Amygdala (tissue), 56 donors: Measurements from ENCODE around the gene SGPP2.
"Not testable (repeated sequence)": the region's sequence is repeated elsewhere in the genome, so short reads cannot be mapped to it uniquely, and the experiment has no call there.

ENCODE experiments used
- DNase-seq, 56 donors: peaks; one replicate each; lab custom pipeline; 2025; lab: John Stamatoyannopoulos, UW

Gene SGPP2, protein sequence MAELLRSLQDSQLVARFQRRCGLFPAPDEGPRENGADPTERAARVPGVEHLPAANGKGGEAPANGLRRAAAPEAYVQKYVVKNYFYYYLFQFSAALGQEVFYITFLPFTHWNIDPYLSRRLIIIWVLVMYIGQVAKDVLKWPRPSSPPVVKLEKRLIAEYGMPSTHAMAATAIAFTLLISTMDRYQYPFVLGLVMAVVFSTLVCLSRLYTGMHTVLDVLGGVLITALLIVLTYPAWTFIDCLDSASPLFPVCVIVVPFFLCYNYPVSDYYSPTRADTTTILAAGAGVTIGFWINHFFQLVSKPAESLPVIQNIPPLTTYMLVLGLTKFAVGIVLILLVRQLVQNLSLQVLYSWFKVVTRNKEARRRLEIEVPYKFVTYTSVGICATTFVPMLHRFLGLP

DNA sequence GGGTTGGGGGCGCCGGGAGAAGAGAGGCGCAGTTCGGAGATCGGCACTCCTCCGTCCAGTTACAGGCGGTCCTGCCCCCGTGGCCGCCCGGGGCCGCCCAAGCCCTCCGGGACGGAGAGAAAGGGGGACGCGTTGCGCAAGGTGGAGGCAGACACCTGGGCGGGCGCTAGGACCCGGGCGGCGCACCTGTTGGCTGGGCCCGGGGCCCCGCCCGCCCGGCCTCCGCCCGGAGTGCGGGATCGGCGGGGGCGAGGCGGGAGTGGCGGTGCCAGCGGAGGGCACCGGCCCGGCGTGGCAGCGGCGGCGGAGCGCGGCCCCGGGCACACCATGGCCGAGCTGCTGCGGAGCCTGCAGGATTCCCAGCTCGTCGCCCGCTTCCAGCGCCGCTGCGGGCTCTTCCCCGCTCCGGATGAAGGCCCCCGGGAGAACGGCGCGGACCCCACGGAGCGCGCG lies at the start of gene SGPP2:
TSS of gene SGPP2 (plus strand) at position 268 of the 453 bp plus-strand sequence. CDS start at position 328, 60 bp downstream.
- DNase-seq, result peak in 3 of 56 donors; percentile 16 to 55 (median 19)

DNA sequence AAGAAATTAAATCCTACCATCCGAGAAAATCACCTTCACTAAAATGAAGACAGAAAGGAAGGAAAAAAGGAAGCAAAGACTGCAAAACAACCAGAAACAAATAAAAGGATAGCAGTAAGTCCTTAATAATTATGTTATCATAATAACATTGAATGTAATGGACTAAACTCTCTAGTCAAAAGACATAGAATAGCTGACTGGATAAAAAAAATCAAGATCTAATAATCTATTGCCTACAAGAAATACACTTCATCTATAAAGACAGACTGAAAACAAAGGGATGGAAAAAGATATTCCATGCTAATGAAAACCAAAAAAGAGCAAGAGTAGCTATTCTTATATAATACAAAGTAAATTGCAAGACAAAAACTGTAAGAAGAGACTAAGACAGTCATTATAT lies 48.5 kb upstream of the SGPP2 start:
- DNase-seq, result no peak

DNA sequence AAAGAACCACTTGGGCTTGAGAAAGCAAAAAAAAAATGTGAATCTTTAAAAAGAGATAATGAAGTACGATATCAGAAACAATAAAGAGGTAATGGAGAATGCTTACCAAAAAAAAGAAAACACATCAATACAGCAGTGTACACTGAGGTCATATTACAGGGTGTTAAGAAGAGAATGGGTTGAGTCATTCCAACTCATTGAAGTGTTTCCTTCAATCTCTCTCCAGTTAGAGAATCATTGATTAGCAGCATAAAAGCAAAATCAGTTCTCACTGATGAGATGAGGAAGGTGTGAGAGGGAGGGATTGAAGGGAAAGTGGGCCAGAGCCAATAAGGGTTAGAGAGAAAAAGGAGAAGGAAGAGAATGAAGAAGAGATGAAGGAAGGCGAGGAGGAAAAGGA lies 43.9 kb upstream of the SGPP2 start:
- DNase-seq, result no peak

DNA sequence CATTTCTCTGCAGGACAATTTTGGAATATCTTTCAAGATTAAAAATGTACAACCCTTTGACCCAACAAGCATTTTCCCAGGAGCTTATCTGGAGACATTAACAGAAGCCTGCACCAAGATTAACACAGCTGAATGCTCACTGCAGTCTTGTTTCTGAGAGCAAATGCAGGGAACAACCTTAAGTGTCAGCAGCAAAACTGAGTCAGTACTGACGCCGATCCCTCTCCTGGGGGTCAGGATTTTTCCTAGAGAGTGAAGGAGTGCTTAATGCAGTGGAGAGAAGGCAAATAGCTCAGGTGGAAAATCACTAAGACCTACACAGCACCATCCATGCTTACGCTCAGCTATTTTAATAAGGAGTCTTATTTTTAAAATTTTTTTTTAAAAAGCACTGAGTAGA lies 42.8 kb upstream of the SGPP2 start:
- no peak for DNase-seq

DNA sequence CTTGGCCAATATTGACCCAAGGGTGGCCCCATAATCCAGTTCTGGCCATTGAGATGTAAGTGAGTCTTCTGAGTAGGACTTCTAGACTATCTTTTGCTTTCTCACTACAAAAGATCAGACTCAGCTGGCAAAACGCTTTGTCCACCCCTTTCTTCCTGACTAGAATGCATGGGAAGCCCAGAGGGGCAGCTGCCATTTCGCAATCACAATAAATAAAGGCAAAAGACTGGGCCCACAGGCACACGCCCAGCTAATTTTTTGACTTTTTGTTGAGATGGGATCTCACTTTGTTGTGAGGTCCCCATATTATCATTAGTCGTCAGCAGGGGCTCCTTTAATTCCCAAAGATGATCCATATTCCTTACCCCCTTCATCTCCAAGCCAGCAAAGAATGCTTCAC lies 41.1 kb upstream of the SGPP2 start:
- no peak for DNase-seq

DNA sequence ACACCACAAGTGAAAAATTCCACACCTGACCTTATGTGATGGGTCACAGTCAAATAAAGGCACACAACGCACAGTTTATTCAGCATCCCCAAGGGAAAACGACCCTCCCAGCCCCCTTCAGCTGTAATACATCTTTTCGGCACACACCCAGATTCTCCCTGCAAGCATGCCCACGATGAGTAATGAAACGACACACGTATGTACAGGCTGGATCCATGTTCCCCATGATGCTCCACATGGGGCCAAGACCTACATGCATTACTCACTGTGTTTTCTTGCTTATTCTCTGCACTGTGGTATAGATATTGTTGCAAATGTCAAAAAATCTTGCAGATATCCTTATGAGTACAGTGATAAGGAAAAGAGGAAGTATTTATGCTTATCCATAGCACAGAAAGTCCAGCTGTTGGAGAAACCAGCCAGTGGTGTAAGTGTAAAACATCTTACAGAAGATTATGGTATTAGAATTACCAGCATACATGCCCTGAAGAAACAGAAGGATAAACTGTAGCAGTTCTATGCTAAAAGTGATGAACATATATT lies 32.5 kb upstream of the SGPP2 start:
- no peak for DNase-seq

DNA sequence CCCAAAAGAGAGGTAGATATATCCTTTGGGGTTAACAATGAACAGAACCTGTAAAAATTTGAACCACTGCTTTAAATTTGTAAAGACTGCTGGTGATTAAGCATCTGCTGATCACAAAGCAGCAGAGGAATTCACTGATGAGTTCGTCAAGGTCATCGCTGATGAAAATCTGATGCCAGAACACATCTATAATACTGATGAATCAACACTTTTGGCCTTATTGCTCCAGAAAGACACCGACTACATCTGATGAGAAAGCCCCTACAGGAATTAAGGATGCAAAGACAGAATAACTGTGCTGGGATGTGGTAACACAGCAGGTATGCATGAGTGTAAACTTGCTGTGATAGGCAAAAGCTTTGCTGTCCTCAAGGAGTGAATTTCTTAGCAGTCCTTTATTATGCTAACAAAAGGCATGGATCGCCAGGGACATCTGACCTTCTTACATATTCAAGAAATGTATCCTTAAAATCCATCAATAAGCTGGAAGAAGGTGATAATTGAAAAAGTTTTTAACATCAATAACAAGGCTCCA lies 30.5 kb upstream of the SGPP2 start:
- DNase-seq, result no peak

DNA sequence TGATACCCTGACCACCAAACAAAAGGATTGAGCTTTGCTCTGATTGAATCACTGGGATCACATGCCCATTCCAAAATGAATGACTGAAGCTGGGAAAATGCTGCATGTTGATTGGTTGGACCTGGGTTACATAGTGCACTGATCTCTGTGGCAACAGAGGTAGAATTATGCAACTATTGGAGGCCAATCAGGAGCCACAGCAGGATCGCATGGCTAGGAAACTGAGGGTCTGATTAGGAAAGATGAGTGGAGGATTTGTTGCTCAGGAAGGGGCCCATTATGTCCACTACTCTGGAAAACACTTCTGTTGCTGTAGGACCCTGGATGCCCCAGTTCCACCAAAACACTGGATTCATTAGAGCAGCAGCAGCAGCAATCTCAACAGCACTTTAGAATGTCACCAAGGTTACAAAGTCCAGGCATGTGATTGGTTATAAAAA lies 25.9 kb upstream of the SGPP2 start:
- DNase-seq, result peak in 1 of 56 donors; percentile 3

DNA sequence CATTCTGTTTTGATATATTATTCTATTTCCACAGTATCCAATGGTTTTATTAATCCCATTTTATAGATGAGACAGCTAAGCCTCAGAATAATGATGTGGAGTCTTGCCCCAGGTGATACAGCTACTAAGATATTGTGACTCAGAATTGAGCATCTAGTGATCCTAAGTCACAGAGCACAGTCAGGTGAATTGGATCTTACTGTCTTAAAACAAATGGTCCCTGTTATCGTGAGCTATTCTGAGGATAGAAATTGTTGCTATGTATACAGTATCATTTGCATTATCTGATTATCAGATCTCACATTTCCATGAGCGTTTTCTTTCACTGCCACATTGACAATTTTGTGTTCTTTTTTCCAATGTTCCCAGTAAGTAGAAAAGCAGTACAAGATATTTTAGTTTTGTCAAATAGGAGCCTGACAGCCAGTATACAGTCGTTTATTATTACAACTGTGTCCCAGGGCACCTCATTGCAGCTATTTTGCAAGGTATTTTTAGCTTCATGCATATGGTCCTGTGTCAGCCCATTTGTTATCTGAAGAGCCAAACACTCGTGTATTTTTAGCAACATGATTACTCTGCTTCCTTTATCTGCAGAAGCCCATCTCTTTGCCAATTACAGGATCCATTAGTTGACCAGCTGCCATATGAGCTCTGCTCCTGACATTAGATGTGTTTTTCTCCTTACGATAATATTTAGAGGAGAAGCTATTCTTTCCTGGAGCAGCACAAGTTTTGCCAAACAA lies 25.1 kb upstream of the SGPP2 start:
- peak in 1 of 56 donors; percentile 9 for DNase-seq

DNA sequence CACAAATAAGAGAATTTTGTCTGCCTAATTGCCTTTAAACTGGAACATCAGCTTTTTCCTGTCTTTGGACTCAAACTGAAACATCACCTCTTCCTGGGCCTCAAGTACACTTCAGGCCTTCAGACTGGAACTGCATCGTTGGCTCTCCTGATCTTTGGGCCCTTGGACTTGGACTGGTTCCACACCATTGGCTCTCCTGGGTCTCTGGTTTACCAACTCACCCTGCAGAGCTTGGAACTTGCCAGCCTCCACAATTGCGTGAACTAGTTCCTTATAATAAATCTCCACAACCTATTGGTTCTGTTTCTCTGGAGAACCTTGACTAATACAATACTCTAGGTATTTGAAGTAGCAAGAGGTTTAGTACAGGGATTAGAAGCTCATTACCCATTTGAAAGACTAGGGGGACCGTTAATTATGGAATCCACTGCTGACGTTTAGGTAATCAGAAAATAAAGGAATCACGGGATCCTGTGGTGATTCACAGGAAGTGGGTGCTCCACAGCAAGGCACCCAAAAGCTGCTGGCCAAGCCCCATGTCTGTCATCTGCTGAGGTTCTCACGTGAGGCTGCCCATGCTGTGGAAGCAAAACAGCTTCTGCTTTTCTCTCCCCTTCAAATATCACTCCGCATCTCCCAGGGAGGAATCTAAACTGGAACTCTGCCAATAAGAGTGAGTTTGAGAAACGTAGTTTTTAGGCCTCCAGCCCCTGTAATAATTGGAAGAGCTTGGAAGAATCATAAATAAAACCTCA lies 20.0 kb upstream of the SGPP2 start:
- DNase-seq, result no peak

DNA sequence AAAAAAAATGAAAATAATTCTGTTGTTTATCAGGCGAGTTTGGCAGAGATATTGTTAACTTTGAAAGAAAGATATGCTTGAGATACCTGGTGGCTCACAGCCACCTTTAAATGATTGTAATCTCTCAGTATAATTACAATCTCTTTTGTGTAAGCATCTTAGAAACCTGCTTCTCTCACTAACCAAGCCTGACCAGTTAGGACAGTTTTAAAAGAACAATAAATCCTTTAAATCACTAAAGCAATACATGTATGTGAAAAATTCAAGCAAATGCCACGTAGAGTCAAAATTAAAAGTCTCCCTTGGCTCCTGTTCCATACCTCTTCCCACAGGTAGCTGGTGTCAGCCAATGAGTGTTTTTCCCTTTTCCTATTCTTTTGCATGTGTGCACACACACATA lies 15.7 kb upstream of the SGPP2 start:
- DNase-seq, result no peak

DNA sequence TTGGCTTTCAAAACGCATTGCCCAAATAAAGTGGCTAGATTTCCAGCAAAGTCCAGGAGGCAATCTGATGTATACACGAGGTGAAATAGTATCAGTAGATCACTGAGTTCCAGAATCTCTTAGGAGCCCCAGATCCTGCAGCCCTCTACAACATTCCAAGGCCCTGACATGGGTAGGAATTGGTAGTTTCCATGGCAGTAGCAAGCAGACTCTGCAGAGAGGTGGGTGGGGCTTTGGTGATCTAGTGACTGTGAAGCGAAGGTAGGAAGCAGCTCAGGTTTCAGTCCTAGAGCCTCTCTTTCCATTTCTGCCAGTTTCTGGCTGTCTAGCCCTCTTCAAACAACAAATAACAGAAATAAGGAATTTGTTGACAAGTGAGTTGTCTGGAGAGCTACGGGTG lies 13.8 kb upstream of the SGPP2 start:
- DNase-seq, result no peak

DNA sequence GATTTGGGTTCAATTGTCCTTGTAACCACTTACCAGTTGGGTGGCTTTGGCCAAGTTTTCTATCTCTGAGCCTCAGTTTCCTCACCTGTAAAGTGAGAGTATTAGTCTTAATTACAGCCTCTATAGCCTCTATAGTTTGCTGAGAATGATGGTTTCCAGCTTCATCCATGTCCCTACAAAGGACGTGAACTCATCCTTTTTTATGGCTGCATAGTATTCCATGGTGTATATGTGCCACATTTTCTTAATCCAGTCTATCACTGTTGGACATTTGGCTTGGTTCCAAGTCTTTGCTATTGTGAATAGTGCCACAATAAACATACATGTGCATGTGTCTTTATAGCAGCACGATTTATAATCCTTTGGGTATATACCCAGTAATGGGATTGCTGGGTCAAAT lies 12.0 kb upstream of the SGPP2 start:
- DNase-seq, result not testable (repeated sequence)

DNA sequence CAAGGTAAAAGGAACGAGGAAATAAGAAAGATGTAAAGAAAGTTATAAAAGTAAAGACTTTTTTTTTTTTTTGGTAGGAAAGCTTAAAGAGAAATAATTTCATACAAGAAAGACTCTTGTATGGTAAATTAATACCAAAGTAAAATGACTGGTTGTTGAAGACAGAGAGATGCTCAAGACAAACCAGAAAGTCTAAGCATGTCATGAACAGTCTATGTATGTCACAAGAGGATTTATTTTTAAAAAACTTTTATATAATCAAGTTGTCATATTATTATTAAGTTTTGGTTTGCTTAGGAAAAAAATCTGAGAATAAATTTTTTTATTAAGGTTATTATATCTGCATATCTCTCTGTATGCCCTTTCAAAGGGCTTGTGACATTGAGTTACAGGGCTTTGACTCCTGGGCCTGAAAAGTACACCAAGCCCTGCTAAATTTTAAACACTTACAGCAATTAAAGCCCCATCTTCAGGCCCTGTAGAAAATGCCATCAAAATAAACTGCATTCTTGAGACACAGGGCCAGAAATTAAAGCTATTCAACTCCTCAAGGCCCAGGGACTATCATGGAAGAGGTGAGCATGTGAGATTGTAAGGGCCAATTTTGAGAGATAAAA lies 10.9 kb upstream of the SGPP2 start:
- no peak for DNase-seq

DNA sequence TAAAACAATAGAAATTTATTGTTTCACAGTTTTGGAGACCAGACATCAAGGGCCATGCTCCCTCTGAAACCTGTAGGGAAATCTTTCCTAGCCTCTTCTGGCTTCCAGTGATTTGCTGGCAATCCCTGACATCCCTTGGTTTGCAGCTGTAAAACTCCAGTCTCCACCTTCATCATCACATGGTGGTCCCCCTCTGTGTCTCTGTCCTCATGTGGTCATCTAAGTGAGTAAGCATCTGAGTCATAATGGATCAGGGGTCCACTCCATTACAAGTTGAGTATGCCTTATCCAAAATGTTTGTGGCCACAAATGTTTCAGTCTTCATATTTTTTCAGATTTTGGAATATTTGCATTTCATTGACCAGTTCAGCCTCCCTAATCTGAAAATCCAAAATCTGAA lies 5.6 kb upstream of the SGPP2 start:
- DNase-seq, result no peak

DNA sequence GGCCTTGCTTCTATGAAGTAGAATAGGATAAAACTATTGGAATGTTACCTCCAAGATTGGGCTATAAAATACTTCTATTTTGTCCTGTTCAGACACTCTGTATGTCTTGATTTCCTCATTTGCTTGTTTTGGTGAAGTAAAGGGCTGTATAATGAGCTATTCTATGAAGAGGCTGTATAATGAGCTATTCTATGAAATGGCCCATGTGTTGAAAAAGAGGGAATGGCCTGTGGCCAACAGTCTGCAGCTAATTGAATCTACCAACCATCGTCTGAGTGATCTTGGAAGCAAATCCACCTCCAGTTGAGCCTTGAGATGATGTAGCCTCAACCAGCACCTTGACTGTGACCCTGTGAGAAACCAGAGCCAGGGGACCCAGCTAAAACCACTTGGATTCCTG lies 3.8 kb upstream of the SGPP2 start:
- no peak for DNase-seq

DNA sequence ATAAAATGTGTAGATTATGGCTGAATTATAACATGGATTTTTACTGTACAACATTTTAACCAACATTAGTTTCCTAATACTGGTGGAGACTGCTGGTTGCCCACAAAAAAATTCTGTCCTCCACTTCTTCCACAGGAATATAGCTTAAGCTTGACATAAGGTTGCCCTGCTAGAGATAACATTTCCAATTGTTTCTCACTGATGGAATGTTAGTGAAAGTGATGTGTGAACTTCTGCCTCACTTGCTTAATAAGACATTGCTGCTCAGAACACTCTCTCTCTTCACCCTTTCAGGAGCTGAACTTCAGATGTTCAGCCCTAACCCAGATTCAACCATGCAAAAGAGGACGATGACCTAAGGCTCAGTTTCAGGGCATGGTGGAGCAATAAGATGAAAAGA lies 2.7 kb upstream of the SGPP2 start:
- no peak for DNase-seq

DNA sequence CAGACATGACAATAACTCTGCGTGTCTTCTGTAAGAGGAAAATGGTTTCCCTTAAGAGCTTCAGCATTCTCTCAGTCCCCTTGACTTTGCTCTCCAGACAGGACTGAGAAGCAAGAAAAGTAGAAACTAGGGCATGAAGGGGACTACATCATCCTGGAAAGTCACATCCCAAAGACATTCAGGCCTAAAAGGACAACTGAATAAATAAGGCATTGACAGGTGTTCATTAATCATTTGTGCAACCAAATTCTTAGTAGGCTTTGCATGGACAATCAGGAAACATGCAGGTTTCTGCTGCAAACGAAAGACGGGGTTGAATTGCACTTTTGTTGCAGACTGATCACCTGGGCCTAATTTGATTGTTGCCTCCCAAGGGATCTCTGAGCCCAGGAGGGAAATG lies 1.2 kb upstream of the SGPP2 start:
- DNase-seq, result no peak

DNA sequence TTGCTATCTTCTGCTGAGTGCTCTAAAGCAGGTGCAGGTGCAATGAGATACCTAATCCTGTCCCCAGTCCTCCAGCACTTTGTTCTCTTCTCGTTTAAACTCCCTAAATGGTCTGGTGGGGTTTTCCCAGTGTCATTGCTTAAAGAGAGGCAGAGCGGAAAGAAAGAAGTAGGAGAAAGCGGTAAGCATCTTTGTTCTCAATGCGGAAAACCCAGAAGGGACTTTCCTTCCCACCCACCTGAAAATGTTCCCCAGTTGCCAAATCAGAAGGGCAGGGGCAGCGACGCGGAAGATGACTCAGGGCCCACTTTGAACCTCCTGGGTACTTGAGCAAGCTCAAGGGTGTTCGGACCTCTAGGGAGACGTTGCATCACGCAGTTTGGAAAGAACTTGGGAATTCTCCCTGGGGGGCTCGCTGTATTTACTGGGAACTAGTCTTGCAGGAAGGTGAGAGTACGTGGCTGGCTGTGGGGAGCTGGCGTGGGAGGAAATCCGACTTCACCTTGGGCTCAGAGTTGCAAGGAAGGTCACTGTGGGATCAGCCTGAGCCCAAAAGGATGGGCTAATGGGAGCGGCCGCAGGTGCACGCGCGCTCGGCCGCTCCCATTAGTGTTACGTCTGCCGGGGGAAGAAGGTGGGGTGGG lies 589 bp upstream of the SGPP2 start:
- no peak for DNase-seq
